ENCODE data around the gene TH. TPM values are rescaled to one million over a fixed set of nuclear protein-coding genes. Genes with fewer than 3 reads are reported as not detected.

The TH gene
- total and polyA plus RNA-seq, 3 donors from 2014 or later: 1.1 to 2.0 (median 1.2) TPM

DNA sequence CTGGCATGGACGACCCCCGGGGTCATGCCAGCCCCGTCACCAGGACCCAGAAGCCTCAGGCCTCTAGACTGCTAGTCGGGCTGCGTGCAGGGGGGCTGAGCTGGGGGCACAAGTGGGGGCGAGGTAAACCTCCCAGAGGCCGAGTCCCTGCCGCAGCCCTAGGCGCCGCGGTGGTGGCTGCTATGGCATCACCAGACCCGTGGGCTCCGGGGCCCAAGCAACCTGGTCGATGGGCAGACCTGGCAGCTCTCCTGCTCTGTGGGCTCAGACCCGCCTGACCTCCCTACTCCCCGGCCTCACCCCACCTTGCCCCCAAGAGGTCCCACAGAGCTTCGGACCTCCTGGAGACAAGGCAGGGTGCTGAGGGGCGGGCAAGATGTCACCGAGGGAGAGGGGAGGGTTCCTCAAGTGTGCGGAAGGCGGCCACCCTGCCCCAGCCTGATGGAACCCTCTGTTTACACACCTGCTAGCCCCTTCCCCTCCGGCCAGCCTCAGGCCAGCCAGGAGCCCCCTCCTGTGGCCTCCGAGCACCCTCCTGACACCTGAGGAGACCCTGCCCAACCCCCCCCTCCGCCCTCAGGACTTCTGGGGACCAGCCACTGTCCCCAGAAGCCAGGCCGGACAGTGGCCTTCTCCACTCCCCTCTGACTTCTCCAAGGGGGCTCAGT, 41.8 kb downstream of the TH start:
- Histone ChIP-seq H3K27me3 (no peaks in the 10 kb centered on the region), H3K27ac (no peak overlapping the region), H3K4me3 (no peak overlapping the region), H3K9me3 (no peaks in the 10 kb centered on the region), H3K36me3 (ENCODE audit: low read depth, missing control alignments) (no peaks in the 10 kb centered on the region), H3K4me1 (no peaks in the 10 kb centered on the region)
- TF ChIP-seq POLR2A (IDR thresholded peaks at IDR 0.05): no peak
- TF ChIP-seq, protein P1, sequence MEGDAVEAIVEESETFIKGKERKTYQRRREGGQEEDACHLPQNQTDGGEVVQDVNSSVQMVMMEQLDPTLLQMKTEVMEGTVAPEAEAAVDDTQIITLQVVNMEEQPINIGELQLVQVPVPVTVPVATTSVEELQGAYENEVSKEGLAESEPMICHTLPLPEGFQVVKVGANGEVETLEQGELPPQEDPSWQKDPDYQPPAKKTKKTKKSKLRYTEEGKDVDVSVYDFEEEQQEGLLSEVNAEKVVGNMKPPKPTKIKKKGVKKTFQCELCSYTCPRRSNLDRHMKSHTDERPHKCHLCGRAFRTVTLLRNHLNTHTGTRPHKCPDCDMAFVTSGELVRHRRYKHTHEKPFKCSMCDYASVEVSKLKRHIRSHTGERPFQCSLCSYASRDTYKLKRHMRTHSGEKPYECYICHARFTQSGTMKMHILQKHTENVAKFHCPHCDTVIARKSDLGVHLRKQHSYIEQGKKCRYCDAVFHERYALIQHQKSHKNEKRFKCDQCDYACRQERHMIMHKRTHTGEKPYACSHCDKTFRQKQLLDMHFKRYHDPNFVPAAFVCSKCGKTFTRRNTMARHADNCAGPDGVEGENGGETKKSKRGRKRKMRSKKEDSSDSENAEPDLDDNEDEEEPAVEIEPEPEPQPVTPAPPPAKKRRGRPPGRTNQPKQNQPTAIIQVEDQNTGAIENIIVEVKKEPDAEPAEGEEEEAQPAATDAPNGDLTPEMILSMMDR (IDR thresholded peaks at IDR 0.05): no peak
- 89 to 95% methylated on average over 7 to 21 of the region's 25 CpGs for WGBS, 2 donors
- no peak for DNase-seq
- intact Hi-C loops (cut with DNase I; ENCODE audit: low total_unique reads): no loop called here

DNA sequence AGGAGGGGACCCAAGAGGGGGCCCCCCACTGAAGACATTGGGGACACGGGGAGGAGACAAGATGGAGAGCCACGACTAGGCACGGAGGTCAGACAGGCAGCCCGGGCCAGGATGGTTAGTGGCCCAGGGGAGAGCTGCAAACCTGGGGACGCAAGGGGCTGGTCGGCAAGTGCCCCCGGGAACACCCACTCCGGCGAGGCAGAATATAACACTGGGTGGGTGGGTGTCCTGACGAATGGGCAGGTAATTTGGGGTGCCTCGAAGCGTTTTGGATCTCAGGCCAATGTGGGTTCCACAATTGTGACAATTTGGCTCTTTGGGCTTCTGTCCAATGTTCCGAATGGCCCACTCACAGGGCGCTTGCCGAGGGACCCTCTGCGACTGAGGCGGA, 42.3 kb downstream of the TH start:
- Histone ChIP-seq H3K36me3 (ENCODE audit: low read depth, missing control alignments) (no peaks in the 10 kb centered on the region), H3K9me3 (no peaks in the 10 kb centered on the region), H3K27me3 (no peaks in the 10 kb centered on the region), H3K4me1 (no peaks in the 10 kb centered on the region), H3K4me3 (no peak overlapping the region), H3K27ac (no peak overlapping the region)
- intact Hi-C loops (cut with DNase I; ENCODE audit: low total_unique reads): no loop called here
- DNase-seq: no peak
- no peak for TF ChIP-seq POLR2A (IDR thresholded peaks at IDR 0.05)
- TF ChIP-seq, protein P1 (IDR thresholded peaks at IDR 0.05): no peak
- WGBS, 2 donors: 89 to 90% methylated on average over 15 to 17 of the region's 17 CpGs

DNA sequence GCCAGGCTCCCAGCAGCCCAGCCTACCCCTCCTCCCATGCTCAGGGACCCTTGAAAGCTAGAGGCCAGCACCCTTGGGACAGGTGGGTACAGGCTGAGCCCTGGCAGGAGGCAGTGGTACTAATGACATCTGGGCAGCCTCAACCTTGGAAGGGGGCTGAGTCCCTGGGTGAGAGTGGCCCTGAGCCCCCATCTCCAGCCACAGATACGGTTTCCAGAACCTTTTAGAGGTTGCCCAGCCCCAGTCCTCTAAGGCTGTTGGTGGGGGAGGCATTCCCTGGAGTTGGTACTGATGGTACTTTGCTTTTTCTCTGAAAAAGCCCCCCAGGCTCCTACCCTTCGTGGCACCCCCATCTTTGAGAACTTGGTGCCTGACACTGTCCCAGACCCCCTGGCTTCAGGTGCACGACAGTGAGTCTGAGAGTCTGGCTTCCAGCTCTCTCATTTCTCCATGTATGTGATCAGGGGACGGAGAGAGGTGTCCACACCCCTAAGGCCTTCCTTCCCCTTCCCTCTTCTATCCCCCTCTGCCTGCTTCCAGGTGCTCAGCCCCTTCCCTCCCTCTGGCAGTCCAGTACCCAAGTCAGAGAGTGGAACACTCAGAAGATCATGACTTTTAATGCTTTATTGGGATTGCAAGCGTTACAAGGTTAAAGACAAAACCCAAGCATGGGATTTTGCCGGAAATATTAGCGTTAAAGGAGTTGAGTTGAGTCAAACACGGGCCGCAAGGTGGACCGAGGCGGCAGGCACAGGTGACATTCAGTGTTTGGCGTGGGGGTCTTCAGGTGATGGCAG, 42.9 kb downstream of the TH start:
- no peaks in the 10 kb centered on the region for H3K4me1 ChIP-seq
- 81 to 83% methylated on average over 11 to 12 of the region's 12 CpGs for WGBS, 2 donors
- no peaks in the 10 kb centered on the region for H3K36me3 ChIP-seq (ENCODE audit: low read depth, missing control alignments)
- H3K9me3 ChIP-seq: no peaks in the 10 kb centered on the region
- intact Hi-C loops (cut with DNase I; ENCODE audit: low total_unique reads): no loop called here
- H3K4me3 ChIP-seq: no peak overlapping the region
- no peak for DNase-seq
- H3K27me3 ChIP-seq: no peaks in the 10 kb centered on the region
- H3K27ac ChIP-seq: no peak overlapping the region
- TF ChIP-seq, protein P1 (IDR thresholded peaks at IDR 0.05): no peak
- TF ChIP-seq POLR2A (IDR thresholded peaks at IDR 0.05): no peak

DNA sequence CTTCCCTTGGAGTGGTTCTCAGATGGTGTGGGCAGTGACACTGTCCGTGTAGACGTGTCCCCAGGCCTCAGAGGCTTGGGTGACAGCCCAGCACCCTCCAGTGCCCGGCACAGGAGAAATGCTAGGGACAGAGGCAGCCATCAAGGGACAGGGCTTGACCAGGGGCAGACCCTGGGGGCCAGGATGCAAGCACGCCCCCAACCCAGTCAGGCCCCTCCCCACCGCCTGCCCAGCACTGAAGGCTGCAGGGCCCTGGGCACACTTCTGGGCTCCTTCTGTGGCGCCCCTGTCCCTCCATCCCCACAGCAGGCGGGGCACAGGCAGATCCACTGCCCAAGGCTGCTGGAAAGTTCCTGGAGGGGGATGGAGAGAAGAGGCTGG, 43.5 kb downstream of the TH start:
- Histone ChIP-seq H3K36me3 (ENCODE audit: low read depth, missing control alignments) (no peaks in the 10 kb centered on the region), H3K27ac (no peak overlapping the region), H3K4me3 (no peak overlapping the region), H3K9me3 (no peaks in the 10 kb centered on the region), H3K27me3 (no peaks in the 10 kb centered on the region), H3K4me1 (no peaks in the 10 kb centered on the region)
- intact Hi-C loops (cut with DNase I; ENCODE audit: low total_unique reads): no loop called here
- DNase-seq: no peak
- WGBS, 2 donors: 83 to 86% methylated on average over 3 to 7 of the region's 7 CpGs
- TF ChIP-seq, protein P1 (IDR thresholded peaks at IDR 0.05): no peak
- no peak for TF ChIP-seq POLR2A (IDR thresholded peaks at IDR 0.05)
